Choroid plexus epithelial cell (primary cell): ENCODE results near the gene RACGAP1.

ENCODE experiments used
- DNase-seq: peaks from one replicate; pipeline ENCODE4 v3.0.0-alpha.2; 2010; ENCODE audit warnings: low read depth
- H3K4me3 ChIP-seq: 2 replicates; pipeline ENCODE4 v1.5.1; 2011; ENCODE audit warnings: low read depth, mild to moderate bottlenecking, control low read depth, low read length, moderate library complexity
- CTCF ChIP-seq: conservative IDR thresholded peaks from 2 replicates; pipeline ENCODE4 v1.5.1; 2011; ENCODE audit warnings: low read depth, mild to moderate bottlenecking, control low read depth, inconsistent platforms, low read length, moderate library complexity

RACGAP1 gene

GRCh38 chr12:49961111-49961922 lies 64.0 kb downstream of the RACGAP1 start, which contains the start of gene AQP5:
AQP5 (plus strand) TSS chr12:49961872; CDS start chr12:49962018, 146 bp downstream.
- no peak for TF ChIP-seq CTCF
- peak within 1 kb of the TSS; percentile 5 for H3K4me3 ChIP-seq
- no peak for DNase-seq

GRCh38 chr12:49960474-49961110 lies 64.7 kb downstream of the RACGAP1 start:
- no peak for TF ChIP-seq CTCF
- DNase-seq, result no peak
- no peak overlapping the region for H3K4me3 ChIP-seq

GRCh38 chr12:49959685-49960473 lies 65.4 kb downstream of the RACGAP1 start:
- no peak for DNase-seq
- no peak overlapping the region for H3K4me3 ChIP-seq
- TF ChIP-seq CTCF, result no peak

GRCh38 chr12:49957570-49957967 lies 67.7 kb downstream of the RACGAP1 start:
- TF ChIP-seq CTCF, result no peak
- no peak for DNase-seq
- H3K4me3 ChIP-seq, result no peak overlapping the region

GRCh38 chr12:49956663-49957569 lies 68.4 kb downstream of the RACGAP1 start:
- H3K4me3 ChIP-seq, result no peak overlapping the region
- DNase-seq, result no peak
- TF ChIP-seq CTCF, result no peak
